ENCODE results near the gene ZNF728.

GRCh38 chr19:23015660-23016059 is 12.7 kb upstream of the ZNF728 start:
- TF ChIP-seq CTCF (IDR thresholded peaks at IDR 0.05; ENCODE audit: low read depth, low read length, missing input control) (no peak), JUND (IDR thresholded peaks at IDR 0.05) (no peak), MAX (IDR thresholded peaks at IDR 0.05) (no peak), EGR1 (IDR thresholded peaks at IDR 0.05; ENCODE audit: low read depth in 2 of 2) (no peak), GABPA (IDR thresholded peaks at IDR 0.05 in 1 of 2, conservative IDR thresholded peaks at IDR 0.05 in 1 of 2) (no peak), NR2F2 (IDR thresholded peaks at IDR 0.05) (no peak), REST (IDR thresholded peaks at IDR 0.05) (no peak)
